GM21447 (cell line): ENCODE data around the gene L1TD1.
A peak's percentile ranks its signal among the peaks of the same experiment; 100 is the strongest.
"Not testable (repeated sequence)": the region's sequence is repeated elsewhere in the genome, so short reads cannot be mapped to it uniquely, and the experiment has no call there.

Source experiments
- ATAC-seq: cut with Tn5 transposase; IDR thresholded peaks from one replicate; pipeline ENCODE4 v1.9.1; 2021; ENCODE audit not compliant: unreplicated experiment

The L1TD1 gene

GRCh38 chr1:62194651-62195544 is at the start of gene L1TD1:
Gene L1TD1 (plus strand): TSS chr1:62194849. CDS start chr1:62206629, 11,780 bp downstream.
- ATAC-seq = no peak

- peak; percentile 76 for ATAC-seq
These were observed 34.7 kb upstream of the L1TD1 start for GRCh38 chr1:62159940-62160348.

GRCh38 chr1:62161711-62162110 is 32.9 kb upstream of the L1TD1 start:
- ATAC-seq = no peak

GRCh38 chr1:62170380-62170779 is 24.3 kb upstream of the L1TD1 start:
- not testable (repeated sequence) for ATAC-seq

GRCh38 chr1:62175568-62176179 is 19.0 kb upstream of the L1TD1 start:
- no peak for ATAC-seq

- ATAC-seq = no peak
These were observed 17.9 kb upstream of the L1TD1 start for GRCh38 chr1:62176597-62177312.

- ATAC-seq = no peak
These were observed 17.0 kb upstream of the L1TD1 start for GRCh38 chr1:62177621-62178020.

- no peak for ATAC-seq
These were observed 16.3 kb upstream of the L1TD1 start for GRCh38 chr1:62178372-62178771.

GRCh38 chr1:62180054-62180453 is 14.6 kb upstream of the L1TD1 start:
- ATAC-seq = not testable (repeated sequence)

GRCh38 chr1:62180639-62181038 is 14.0 kb upstream of the L1TD1 start:
- no peak for ATAC-seq

GRCh38 chr1:62181532-62181931 is 13.1 kb upstream of the L1TD1 start:
- ATAC-seq = no peak

- ATAC-seq = not testable (repeated sequence)
These were observed 12.5 kb upstream of the L1TD1 start for GRCh38 chr1:62182157-62182556.

- not testable (repeated sequence) for ATAC-seq
These were observed 11.3 kb upstream of the L1TD1 start for GRCh38 chr1:62183164-62184020.

GRCh38 chr1:62184336-62184735 is 10.3 kb upstream of the L1TD1 start:
- no peak for ATAC-seq

GRCh38 chr1:62185233-62185632 is 9.4 kb upstream of the L1TD1 start:
- not testable (repeated sequence) for ATAC-seq

- no peak for ATAC-seq
These were observed 9.0 kb upstream of the L1TD1 start for GRCh38 chr1:62185677-62186076.

GRCh38 chr1:62187548-62187947 is 7.1 kb upstream of the L1TD1 start:
- ATAC-seq = no peak

- no peak for ATAC-seq
These were observed 6.5 kb upstream of the L1TD1 start for GRCh38 chr1:62188111-62188510.

- ATAC-seq = no peak
These were observed 1.5 kb downstream of the L1TD1 start for GRCh38 chr1:62196086-62196690.

- no peak for ATAC-seq
These were observed 3.6 kb downstream of the L1TD1 start for GRCh38 chr1:62198069-62198780.
